GM12872 (cell line): ENCODE results near the gene UPP1.

Source experiments
- TF ChIP-seq, protein P1 (sequence below): IDR thresholded peaks from 3 replicates; pipeline ENCODE4 v1.5.1; 2011; ENCODE audit warnings: low read depth, mild to moderate bottlenecking, low read length, moderate library complexity; ENCODE audit not compliant: insufficient read depth

UPP1 gene

DNA sequence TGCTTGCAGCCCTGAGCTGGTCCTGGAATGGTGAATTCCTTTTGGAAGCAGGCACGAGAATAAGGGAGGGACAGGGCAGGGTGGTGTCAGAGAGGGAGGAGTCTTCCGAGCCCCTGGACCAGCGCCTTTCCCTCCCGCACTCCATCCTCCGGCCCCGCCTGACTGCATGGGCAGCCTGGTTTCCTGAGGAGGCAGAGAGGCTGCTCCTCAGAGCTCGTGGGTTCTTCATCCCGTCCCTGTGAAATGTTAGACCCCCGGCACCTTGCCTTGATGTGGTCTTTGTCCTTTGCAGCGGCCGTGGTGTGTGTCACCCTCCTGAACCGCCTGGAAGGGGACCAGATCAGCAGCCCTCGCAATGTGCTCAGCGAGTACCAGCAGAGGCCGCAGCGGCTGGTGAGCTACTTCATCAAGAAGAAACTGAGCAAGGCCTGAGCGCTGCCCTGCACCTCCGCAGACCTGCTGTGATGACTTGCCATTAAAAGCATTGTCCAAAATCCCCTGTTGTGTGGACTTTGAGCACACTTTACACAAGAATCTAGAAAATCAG is 18.9 kb downstream of the UPP1 start:
- TF ChIP-seq, protein P1, sequence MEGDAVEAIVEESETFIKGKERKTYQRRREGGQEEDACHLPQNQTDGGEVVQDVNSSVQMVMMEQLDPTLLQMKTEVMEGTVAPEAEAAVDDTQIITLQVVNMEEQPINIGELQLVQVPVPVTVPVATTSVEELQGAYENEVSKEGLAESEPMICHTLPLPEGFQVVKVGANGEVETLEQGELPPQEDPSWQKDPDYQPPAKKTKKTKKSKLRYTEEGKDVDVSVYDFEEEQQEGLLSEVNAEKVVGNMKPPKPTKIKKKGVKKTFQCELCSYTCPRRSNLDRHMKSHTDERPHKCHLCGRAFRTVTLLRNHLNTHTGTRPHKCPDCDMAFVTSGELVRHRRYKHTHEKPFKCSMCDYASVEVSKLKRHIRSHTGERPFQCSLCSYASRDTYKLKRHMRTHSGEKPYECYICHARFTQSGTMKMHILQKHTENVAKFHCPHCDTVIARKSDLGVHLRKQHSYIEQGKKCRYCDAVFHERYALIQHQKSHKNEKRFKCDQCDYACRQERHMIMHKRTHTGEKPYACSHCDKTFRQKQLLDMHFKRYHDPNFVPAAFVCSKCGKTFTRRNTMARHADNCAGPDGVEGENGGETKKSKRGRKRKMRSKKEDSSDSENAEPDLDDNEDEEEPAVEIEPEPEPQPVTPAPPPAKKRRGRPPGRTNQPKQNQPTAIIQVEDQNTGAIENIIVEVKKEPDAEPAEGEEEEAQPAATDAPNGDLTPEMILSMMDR: no peak

DNA sequence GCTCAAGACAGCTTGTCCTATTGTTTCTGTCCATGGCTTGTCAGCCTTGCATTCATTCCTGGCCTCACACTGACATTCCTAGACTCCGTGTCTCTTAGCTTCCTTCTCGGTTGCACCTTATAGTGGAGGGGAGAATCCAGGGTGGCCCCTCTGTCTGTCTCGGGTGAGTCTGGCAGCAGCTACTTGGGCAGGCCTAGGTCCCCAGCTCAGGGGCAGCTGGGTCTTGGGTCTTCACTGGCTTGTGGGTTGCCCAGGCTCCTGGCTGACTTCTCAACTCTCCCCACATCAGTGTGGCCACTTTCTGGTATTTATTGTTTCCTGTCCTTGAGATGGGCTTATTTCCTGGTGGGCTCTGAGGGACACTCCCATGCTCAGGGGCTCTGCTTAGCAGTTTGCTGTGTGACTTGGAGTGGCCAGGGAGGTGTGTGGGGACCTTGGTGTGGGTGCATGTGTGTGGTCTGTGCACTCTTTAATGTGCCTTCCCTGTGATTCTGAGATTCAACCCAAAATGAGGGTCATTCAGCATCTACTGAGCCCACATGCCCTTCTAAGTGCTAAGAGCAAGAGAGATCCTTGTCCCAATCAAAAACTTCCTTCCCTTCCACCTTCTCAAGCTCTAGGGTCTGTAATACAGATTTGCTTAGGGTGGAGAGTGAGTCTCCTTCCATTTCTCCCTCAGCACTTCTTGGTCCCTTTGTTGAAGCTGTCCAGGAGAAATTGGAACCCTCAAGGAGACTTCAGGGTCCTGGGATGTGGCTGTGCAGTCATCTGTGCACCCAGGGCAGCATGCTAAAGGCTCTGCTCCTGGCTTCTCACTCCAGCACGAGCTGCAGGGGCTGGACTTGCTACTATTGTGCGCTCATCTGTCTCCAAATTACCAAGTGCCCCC is 20.1 kb downstream of the UPP1 start:
- TF ChIP-seq, protein P1: no peak

DNA sequence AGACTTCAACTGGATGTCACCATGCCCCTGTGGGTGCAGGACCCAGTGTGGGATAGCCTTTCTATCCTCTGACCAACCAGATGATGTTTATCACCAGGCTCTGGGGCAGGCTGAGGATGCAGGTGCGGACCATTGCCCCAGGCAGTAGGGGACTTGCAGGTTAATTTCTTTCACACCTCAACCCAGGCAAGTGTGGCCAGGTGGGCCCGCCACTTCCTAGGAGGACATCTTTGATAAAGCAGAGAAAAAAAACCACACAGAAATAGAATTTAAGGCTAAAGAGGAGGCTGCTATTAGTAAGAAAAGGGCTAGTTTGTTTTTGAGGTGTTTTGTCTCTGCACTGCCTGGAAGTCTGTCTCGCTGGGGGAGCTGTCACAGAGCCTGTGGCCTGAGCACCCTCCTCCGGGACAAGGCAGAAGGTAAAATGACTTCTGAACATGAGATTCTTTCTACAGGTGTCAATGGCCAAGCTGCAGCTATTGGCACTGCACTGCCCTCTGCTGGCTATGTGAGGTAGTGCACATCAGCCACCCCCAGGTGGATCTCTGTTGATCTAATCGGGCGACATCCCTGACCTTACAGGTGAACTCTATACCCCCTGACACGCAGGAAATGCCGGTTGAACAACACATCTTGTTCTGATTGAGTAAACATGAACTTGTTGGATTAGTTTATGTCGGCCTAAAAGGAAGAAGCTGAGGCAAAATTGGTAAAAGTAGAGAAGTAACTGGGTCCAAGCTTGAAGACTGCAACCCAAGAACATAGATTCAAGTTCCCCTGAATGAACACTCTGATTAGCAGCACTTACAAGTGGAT is 21.0 kb downstream of the UPP1 start:
- TF ChIP-seq, protein P1: peak; percentile 100

DNA sequence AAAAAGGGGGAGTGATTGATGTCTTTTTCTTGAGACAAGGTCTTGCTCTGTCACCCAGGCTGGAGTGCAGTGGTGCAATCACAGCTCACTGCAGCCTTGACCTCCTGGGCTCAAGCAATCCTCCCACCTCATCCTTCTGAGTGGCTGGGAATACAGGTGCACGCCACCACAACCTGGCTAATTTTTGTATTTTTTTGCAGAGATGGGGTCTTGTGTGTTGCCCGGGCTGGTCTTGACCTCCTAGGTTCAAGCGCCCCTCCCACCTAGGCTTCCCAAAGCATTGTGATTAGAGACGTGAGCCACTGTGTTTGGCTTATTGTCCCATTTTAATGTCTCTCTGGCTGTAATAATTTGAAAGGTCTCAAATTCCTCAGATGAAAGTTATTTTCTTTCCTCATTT is 21.8 kb downstream of the UPP1 start:
- TF ChIP-seq, protein P1: no peak

DNA sequence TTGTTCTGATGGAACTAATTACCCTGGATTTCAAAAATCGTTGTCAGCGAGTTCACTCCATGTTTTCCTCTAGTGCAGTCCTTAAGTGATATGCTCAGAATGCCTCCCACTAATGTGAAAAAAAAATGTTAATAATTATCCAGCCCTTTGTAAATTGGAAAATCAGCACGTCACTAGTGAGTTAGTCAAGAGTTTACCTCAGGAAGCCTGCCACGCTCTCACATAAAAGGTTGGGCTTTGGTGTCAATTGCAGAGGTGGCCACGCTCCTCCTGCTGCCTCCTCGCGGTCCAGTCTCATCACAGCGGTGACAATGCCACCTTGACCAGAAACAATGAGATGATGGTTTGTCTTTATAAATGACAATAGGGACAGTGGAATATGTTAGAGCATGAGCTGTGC is 22.5 kb downstream of the UPP1 start:
- TF ChIP-seq, protein P1: no peak

DNA sequence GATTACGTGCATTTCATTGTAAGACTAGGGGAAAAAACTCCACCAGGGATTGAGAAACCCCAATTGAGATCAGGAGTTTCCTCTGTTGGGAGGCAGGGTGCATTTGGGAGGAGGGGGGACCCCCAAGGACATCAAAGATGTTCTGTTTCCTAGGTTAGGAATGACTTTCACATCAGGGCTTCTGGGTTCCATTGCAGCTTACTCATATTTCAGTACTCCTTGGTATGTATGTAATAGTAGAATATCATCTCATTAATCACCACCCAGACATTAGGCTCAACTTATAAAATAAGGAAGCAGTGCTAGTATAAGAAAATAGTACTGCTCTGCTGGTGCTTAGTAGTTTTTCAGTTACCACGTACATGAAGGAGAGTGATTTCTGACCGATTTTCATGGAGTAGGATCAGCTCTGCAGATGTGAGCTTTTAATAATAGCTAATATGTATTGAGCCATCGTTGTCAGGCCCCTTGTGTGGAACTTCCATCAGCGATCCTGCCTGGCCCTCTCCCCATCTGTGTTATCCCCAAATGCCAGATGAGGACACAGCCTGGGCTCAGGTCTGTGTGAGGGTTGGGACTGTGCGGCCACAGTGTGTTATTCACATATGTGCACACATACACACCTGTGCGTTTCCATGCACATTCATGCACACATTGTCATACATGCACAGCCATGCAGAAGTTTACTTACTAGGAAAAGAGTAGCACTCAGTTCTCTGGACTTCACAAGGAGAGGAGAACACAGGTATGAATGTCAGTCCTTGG is 23.5 kb downstream of the UPP1 start:
- TF ChIP-seq, protein P1: no peak

DNA sequence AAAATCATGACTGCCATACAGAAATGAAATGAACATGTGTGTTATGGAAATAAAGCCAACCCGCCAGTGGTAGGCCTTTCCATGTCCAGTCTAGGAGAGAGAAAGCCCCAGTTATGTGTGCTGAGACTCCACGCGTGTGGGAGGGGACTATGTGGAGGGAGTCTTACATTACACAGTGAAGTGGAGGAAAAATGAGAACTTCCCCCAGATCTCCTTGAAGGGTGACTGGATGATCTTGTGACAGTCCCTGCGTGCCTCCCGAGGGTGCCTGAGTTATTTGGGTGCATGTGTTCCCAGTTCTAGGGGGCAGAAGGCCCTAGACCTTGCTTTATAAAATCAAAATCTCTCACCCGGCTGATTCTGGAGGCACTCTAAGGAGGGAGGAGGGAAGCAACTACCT is 24.2 kb downstream of the UPP1 start:
- TF ChIP-seq, protein P1: no peak
